NCI-H1048 (cell line): ENCODE data around the gene OBSL1.

Source experiments
- DNase-seq: peaks from one replicate; lab custom pipeline; 2025; lab: John Stamatoyannopoulos, UW

The OBSL1 gene

GRCh38 chr2:219565130-219566080, 5.9 kb downstream of the OBSL1 start:
- DNase-seq, result no peak

GRCh38 chr2:219563271-219563928, 7.9 kb downstream of the OBSL1 start:
- DNase-seq, result no peak

GRCh38 chr2:219562049-219563020, 9.0 kb downstream of the OBSL1 start:
- DNase-seq, result no peak

GRCh38 chr2:219561179-219562048, 9.9 kb downstream of the OBSL1 start:
- DNase-seq, result no peak

GRCh38 chr2:219560893-219561178, 10.5 kb downstream of the OBSL1 start:
- DNase-seq, result no peak

- DNase-seq, result no peak
These were observed 11.1 kb downstream of the OBSL1 start for GRCh38 chr2:219560037-219560892.

- no peak for DNase-seq
These were observed 12.0 kb downstream of the OBSL1 start for GRCh38 chr2:219559156-219559915.

- DNase-seq, result no peak
These were observed 13.3 kb downstream of the OBSL1 start for GRCh38 chr2:219557791-219558785.

GRCh38 chr2:219557320-219557719, 14.0 kb downstream of the OBSL1 start:
- no peak for DNase-seq

- DNase-seq, result no peak
These were observed 14.9 kb downstream of the OBSL1 start for GRCh38 chr2:219556413-219556812.

GRCh38 chr2:219555956-219556355, 15.4 kb downstream of the OBSL1 start:
- DNase-seq, result no peak

GRCh38 chr2:219554350-219554749, 17.0 kb downstream of the OBSL1 start:
- DNase-seq, result no peak

GRCh38 chr2:219553463-219553963, 17.8 kb downstream of the OBSL1 start:
- no peak for DNase-seq

GRCh38 chr2:219553168-219553417, 18.2 kb downstream of the OBSL1 start:
- no peak for DNase-seq

GRCh38 chr2:219552382-219553167, 18.8 kb downstream of the OBSL1 start:
- DNase-seq, result peak; percentile 52

- DNase-seq, result no peak
These were observed 19.6 kb downstream of the OBSL1 start for GRCh38 chr2:219551441-219552381.
